ENCODE measurements around the gene UBAC2.
"Not testable (repeated sequence)": the region's sequence is repeated elsewhere in the genome, so short reads cannot be mapped to it uniquely, and the experiment has no call there.

UBAC2 gene

DNA sequence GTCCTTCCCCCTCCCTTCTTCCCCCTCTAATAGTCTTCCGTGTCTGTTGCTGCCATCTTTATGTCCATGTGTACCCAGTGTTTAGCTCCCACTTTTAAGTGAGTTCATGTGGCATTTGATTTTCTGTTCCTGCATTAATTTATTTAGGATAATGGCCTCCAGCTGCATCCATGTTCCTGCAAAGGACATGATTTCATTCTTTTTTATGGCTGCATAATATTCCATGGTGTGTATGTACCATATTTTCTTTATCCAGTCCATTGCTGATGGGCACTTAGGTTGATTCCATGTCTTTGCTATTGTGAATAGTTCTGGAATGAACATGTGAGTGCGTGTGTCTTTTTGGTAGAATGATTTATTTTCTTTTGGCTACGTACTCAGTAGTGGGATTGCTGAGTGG is 48.5 kb downstream of the UBAC2 start:
- DNase-seq (ENCODE audit: low spot score): not testable (repeated sequence)

DNA sequence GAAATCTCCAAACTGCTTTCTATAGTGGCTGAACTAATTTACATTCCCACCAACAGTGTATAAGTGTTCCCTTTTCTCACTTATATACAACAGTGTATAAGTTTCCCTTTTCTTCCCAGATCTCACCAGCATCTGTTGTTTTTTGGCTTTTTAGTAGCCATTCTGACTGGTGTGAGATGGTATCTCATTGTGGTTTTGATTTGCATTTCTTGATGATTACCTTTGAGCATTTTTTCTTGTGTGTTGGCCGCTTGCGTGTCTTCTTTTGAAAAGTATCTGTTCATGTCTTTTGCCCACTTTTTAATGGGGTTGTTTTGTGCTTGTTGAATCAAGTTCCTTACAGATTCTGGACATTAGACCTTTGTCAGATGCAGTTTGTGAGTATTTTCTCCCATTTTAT is 49.0 kb downstream of the UBAC2 start:
- DNase-seq (ENCODE audit: low spot score): not testable (repeated sequence)

DNA sequence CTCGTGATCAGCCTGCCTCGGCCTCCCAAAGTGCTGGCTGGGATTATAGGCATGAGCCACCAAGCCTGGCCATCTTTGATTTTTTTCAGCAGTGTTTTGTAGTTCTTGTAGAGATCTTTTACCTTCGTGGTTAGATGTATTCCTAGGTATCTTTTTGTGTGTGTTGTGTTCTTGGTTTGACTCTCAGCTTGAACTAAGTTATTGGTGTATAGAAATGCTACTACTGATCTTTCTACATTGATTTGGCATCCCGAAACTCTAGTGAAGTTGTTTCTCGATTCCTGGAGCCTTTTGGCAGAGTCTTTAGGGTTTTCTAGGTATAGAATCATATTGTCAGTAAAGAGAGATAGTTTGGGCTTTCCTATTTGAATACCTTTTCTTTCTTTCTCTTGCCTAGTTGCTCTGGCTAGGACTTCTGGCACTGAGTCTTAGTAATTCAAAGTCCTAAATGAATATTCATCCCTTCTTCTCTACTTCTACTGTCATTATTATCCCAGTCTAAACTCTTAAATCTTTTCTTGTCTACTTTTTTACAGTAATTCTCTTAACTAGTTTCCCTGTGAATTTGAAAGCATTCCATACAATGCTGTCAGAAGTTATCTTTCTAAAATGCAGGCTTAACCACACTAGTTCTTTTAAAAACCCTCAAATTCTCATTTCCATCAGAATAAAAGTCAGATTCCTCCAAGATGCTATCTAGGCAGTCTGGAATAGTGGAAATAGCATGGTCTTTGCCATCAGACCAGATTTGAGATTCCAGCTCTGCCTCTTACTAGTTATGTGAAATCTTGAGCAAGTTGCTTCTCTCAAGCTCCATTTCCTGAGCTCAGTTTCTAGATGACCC is 50.5 kb downstream of the UBAC2 start:
- DNase-seq (ENCODE audit: low spot score): no peak

DNA sequence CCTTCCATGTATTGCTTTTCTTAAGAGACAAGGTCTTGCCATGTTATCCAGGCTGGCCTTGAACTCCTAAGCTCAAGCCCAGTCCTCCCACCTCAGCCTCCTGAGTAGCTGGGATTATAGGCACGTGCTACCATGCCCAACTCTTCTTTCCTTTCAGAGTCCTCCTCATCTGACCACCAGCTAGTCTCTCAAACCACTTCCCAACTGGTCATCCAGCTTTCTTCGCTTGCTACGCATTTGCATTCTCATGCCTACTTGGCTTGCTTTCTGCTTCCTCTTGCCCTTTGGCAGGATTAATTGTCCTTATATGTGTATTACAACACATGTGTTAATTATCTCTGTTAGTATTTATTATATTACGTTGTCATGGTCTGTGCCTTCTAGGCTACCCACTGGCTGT is 51.3 kb downstream of the UBAC2 start:
- no peak for DNase-seq (ENCODE audit: low spot score)

DNA sequence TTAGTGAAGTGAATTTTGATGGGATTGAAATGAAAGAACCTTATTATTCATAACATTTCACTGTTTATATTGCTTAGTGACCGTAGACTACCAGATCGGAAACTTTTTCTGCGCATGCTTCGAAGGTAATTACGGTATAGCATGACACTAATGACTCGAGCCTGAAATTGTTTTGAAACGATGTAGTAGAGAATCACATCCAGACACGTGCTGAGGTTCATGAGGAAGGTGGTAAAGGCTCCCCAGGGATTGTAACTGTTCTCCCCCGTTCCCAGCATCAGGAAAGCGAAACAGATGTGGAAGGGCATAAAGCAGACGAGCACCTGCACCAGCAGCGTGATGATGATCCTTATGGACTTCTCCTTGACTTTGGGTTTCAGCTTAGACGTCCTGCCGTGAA is 54.2 kb downstream of the UBAC2 start:
- no peak for DNase-seq (ENCODE audit: low spot score)

DNA sequence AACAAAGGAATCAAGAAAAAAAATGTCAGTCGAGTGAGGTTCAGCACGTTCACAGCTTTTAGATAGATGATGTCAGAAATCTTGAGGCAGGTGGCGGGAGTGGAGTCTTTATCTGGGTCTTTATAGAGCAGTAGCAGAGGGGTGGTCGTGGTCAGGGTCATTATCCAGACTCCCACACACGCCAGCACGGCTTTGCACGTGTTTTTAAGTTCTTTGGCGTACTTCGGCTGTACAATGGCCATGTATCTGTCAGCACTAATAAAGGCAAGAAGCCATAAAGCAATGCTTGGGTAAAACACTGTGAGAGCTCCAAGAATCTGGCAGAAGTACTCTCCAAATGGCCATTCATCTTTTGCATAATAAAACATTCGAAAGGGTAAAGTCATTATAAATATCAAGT is 54.6 kb downstream of the UBAC2 start:
- no peak for DNase-seq (ENCODE audit: low spot score)

DNA sequence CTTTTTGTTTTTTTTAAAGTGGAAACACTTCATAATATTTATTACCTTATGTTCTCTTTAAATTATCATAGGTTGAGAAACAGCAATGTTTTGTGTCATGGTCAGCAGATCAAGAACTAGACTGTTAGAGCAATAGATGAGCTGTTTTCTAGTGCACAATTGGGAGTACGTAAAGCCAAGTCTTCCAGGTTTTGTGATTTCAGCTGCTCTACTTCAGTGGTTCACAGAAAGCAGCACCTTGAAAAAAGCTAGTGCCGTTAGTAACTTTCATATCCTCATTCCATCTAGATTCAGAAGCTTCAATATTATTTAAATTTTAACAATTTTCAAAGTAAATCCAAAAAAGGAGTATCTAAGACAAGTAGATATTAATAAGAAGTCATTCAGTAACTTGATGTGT is 55.6 kb downstream of the UBAC2 start:
- DNase-seq (ENCODE audit: low spot score): no peak

DNA sequence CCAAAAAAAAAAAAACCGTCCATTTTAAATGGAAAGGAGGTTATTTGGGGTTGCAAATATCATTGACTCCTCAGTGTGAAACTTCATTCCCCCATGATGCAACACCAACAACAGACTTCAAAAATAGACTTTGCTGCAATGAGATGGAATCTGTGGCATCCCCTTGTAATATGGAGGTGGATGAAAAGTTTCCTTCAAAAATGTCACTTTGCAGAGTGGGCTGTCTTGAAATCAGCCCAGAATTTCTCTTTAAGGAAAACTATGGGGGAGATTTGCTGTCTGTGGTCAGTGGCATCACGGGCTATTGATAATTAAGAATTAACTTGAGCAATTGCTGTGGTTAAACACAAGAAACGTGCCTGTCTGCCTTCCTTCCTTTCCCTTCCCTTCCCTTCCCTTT is 56.1 kb downstream of the UBAC2 start:
- DNase-seq (ENCODE audit: low spot score): no peak

DNA sequence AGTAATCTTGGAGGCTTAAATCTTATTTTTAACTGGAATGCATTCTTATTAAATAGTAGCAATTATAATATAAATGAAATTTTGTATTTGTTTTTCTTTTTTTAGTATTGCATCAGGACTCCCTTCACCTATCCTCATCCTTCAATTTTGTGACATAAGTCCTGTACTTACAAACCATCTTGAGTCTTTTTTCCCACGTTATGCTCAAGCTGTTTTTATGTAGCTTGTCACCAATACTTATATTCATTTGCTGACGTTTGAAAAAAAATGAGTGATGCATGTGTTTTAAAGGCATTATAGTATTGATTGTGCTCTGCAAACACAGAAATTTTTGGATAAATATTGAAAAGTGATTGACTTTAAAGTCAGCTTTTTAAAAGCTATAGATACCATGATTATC is 56.6 kb downstream of the UBAC2 start:
- no peak for DNase-seq (ENCODE audit: low spot score)

DNA sequence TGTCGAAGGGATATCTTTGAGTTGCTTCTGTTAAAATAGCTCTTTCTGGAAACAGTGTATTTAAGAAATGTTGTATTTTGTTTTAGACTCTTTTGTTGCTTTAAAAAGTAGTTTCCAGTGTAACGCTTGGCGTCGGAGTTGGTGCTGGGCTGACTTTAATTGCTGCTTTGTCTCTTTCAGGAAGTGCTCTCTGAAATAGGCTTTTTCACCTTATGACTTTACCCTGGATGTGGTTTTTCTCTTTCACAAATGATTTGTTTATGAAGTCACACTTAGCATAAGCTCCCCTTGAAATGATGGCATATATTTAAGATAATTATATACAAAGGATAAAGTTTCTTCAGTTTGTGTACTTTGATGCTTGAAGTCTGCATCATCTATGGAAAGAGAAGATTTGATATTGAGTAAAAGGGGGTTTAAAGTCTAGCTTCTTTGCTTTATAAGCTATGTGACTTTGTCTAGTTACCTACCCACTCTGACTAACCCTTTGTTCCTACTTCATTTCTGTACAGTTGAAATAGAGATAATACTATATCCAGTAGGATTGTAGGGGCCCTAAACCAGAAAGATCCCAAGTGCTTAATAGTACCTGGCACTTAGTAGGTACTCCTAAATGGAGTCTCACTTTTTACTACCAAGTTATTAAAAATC is 57.7 kb downstream of the UBAC2 start, which contains the start of gene GPR18:
Gene GPR18, minus strand, starts transcription at position 170 of the 651 bp plus-strand sequence. CDS start 2,507 bp downstream, outside the sequence.
- no peak for DNase-seq (ENCODE audit: low spot score)

DNA sequence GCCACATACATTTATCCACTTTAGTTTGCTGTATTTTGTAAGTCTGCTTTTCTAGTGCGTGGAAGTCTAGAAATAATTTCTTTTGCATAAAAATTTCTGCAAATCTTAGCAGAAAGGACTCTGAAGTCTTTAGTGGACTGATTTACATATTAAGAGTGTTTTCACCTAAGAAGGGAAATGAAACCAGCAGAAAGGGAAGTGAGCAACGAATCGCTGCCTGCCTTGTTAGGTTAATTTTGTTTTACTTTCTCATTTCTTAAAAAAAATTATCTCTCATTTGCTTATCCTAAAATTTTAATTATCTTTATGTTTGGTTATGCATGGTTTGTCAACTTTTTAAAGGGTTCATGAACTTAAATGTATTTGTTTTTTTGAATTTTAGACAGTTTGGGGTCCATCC is 58.3 kb downstream of the UBAC2 start:
- DNase-seq (ENCODE audit: low spot score): no peak

DNA sequence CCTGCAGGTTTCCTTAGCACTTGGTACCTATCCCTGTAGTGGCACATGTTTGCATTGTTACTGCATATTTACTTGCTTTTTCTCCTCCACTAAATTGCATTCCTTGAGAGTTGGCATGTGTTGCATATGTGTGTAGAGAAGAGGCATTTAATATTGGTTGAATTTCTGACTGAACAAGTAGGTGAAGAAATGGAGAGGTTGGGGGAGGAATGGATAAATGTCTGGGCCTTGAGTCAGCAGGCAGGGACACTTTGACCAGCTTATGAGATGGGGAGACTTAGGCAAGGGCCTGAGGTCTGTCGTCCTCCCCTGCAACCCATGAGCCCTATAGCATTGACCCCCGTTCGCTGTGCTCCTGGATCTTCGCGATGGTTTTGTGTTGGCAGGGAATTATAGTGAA is 59.6 kb downstream of the UBAC2 start:
- DNase-seq (ENCODE audit: low spot score): no peak

DNA sequence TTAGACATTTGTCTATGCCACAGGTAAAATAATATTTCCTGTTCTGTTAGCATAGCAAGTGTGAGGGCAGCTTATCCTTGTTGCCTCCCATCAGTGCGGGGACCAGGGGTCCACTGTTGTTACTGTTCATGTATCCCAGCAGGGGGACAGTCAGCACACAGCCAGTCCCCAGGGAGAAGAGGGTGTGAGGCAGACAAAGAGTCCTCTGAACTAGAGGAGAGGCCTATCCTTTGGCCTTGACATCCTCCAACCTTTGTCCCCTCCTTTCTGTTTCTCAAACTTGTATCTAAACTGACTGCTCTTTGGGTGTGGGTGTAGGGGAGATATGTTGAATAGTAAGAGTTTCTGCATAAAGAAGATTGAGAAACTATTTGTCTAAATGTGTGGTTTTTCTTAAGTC is 60.4 kb downstream of the UBAC2 start:
- no peak for DNase-seq (ENCODE audit: low spot score)

DNA sequence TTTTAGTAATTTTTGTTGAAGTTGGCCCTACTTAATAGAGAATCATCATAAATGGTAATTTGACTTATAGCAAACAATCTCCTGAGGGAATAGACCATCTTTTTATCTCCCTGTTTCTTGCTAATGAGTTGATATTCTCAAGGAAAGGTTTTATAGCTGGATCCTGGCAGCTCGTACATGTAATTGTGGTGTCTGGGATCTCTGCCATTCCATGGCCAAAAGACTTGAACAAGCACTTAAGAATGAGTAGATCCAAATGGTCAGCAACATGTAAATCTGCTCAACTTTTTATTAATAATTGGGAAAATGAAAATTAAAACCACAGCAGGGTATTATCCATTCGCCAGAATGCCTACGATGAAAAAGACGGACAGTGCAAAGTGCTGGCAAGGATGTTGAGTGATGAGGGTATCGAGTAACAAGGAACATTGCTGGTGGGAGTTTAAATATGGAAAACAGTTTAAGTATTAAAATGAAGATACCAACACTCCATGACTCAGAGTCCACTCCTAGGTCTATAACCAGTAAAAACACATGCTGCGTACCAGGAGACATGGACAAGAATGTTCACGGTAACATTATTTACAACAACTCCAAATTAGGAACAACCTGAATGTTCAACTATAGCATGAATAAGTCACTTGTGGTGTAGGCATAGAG is 62.6 kb downstream of the UBAC2 start:
- DNase-seq (ENCODE audit: low spot score): no peak

DNA sequence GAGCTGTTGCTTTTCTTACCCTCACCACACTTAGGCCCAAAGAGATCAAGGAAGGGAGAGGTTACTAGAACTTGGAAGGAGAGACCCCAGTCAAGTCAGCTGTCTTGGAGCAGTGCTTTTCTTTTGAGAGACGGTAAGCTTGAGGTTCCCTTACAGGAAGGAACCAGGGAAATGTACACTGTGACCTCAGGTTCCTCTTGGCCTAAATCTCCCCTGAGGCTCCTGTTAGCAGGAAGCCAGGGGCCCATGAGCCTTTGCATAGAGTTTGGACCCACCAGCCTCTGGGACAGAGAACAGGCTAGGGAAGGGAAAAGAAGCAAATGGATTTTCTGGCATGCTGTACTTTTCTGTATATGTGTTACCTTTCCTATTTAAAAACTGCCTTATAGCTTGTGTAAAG is 63.4 kb downstream of the UBAC2 start:
- no peak for DNase-seq (ENCODE audit: low spot score)

DNA sequence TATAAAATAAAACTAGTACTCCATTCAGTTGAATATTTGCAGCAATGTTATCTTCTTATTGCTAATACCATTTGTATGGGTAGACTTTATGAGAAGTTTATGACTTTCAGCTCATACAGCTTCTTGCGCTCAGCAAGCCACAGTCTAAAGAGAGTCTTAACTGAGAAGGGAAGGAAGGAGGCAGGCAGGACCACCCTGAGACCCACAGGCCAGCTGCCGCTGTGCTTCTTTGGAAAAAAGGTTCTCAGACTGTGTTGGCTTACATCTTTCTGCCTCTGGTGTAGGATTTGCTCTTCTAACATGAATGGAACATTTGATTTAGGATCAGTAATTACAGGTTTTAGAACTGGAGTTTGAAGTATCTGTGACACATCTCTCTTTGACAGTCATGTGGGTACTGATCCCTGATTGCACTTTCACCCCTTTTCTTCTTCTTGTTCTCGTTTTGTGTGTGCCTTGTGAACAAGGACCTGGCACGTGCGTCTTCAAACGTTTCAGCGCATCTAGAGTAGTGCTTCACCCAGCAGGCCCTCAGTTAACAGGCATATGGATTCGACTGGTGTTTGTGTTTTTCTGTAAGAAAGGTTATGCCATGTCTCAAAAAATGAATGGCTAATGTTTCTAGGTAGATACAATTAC is 64.6 kb downstream of the UBAC2 start:
- no peak for DNase-seq (ENCODE audit: low spot score)

DNA sequence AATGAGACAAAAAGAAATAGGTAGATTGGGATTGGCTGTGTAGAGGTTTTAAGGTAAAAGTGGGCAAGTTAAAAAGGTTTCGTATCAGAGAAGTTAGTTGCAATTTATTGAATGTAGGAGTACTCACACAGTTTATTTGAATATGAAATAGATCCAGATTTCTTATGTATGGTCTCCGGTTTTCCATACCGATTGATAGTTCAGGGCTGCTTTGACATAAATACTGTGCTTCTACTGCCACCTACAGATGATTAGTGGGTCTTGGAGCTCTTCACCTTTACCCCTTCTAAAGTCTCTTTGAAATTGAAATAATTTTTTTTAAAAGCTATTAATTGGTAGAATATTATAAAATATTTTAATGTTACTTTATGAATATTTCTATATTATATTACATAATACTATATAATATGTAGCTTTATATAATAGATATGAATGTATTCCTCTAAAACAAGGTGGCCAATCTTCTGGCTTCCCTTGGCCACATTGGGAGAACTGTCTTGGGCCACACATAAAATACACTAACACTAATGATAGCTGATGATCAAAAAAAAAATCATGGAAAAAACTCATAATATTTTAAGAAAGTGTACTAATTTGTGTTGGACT is 65.3 kb downstream of the UBAC2 start:
- no peak for DNase-seq (ENCODE audit: low spot score)

DNA sequence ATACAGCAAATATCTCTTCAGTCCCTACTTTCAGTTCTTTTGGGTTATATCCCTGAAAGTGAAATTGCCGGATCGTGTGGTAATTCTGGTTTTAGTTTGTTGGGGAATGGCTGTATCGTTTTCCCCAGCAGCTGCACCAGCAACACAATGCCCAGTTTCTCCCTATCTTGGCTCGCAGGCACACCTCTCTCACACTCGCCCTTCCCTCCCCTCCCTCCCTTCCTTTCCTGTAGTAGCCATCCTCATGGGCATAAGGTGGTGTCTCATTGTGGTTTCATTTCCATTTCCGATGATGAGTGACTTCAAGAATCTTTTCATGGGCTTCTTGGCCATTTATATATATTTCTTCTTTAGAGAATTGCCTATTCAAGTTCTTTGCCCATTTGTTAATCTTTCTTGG is 66.2 kb downstream of the UBAC2 start:
- no peak for DNase-seq (ENCODE audit: low spot score)

DNA sequence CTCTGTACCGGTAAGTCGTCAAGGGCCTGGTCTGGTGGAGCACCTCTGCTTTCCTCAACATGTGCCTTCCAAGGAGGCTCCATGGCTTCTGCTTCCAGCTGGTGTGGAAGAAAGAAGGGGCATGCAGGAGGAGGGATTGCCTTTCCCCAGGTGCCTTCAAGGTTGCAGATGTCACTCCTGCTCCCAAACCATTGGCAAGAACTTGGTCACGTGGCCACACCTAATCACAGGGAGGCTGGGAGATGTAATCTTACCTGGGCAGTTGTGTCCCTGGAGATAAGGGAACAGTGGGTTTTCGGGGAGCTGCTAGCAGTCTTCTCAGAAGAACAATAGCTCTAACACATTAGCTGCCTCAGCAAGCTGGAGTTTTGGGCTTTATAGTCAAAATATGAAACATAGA is 67.3 kb downstream of the UBAC2 start:
- DNase-seq (ENCODE audit: low spot score): no peak

DNA sequence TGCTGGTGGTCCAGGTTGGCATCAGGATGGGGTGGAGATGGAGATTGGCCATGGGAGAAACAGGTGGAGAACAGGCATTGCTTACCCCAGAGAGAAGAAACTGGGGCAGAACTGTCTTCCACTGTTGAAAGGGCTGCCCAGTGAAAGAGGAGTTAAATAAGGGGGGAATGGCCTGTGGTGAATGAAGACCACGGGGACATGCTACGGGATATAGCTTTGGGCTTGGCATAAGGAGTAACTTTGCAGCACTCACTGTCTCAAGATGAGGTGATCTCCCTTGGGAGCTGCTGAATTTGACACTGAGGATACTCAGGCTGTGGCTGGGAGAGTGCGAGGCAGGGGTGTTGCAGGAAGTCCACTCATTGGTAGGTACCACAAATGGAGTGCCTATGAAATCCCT is 68.2 kb downstream of the UBAC2 start:
- DNase-seq (ENCODE audit: low spot score): no peak

DNA sequence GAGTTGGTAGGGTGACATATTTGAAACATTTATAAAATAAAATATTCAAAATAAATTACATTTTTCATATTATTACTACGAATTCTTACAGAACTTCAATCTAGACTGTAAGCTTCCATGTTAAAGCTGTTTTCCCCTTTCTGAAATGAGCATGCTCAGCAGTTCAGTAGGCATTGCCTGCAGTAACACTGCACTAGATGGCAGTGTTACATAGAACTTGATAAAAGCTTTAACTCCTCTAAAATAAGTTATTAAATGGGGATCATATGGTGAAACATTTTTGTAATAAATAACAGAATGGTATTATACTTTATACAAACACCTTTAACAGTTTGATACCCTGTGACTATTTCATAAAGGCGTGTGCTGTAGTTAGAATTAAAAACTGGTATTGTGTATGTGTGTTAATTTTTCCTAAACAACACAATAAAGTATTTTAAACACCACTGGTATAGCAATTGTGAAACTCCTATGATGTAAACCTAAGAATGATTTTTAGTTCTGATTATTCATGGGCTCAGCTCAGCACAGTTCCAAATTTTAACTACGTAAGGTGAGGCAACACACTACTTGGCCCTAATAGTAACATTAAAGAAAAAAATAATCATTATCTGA is 69.1 kb downstream of the UBAC2 start:
- no peak for DNase-seq (ENCODE audit: low spot score)

DNA sequence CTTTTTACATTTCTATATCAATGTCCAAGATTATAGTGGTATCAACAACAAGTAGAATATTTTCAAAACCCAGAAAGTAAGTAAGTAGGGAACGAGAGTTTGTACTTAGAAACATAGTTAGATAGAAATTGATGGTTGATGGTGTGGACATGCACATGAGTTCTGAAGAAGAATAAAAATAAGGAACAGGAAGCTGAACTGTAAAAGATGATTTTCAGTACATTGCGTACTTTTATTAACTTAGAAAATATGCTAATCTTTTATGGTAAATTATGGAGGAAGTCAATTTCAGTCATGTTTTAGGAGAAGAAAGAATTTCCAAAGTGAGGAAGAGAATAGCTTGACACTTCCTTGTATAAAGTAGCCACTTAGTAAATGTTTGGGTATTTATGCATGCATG is 69.9 kb downstream of the UBAC2 start:
- no peak for DNase-seq (ENCODE audit: low spot score)

Data from ecto neural progenitor cell (in vitro differentiated cells).